Effector memory CD4-positive, alpha-beta T cell (primary cell): ENCODE data around the gene NFATC4.

Experiments
- DNase-seq, 3 donors: peaks; one replicate each; pipeline ENCODE4 v3.0.0-alpha.2; 2020
- H3K27ac ChIP-seq: 2 replicates; pipeline ENCODE4 v1.7.0; 2013; ENCODE audit warnings: mild to moderate bottlenecking, low read length, moderate library complexity; ENCODE audit not compliant: insufficient read depth, poor library complexity, severe bottlenecking
- H3K27me3 ChIP-seq: replicated peaks from 2 replicates; pipeline ENCODE4 v1.7.0; 2013; ENCODE audit warnings: mild to moderate bottlenecking, low read length; ENCODE audit not compliant: insufficient read depth, control insufficient read depth, poor library complexity, severe bottlenecking
- H3K36me3 ChIP-seq: 2 replicates; pipeline ENCODE4 v1.7.0; 2013; ENCODE audit warnings: mild to moderate bottlenecking, low read length, moderate library complexity; ENCODE audit not compliant: control insufficient read depth, insufficient read depth
- H3K4me1 ChIP-seq: 2 replicates; pipeline ENCODE4 v1.7.0; 2013; ENCODE audit warnings: low read length, mild to moderate bottlenecking; ENCODE audit not compliant: control insufficient read depth, insufficient read depth, poor library complexity, severe bottlenecking
- H3K4me3 ChIP-seq: 2 replicates; pipeline ENCODE4 v1.7.0; 2013; ENCODE audit warnings: low read length, low read depth, mild to moderate bottlenecking; ENCODE audit not compliant: insufficient read depth, poor library complexity, severe bottlenecking
- H3K9me3 ChIP-seq: 2 replicates; pipeline ENCODE4 v1.7.0; 2013; ENCODE audit warnings: mild to moderate bottlenecking, low read length, moderate library complexity; ENCODE audit not compliant: control insufficient read depth

The NFATC4 gene

GRCh38 chr14:24377126-24377525 lies 9.1 kb downstream of the NFATC4 start:
- H3K27me3 ChIP-seq, result no peaks in the 10 kb centered on the region
- H3K4me1 ChIP-seq, result no peaks in the 10 kb centered on the region
- H3K36me3 ChIP-seq, result no peaks in the 10 kb centered on the region
- no peak overlapping the region for H3K4me3 ChIP-seq
- no peak overlapping the region for H3K27ac ChIP-seq
- DNase-seq, result no peak
- H3K9me3 ChIP-seq, result no peaks in the 10 kb centered on the region

- no peaks in the 10 kb centered on the region for H3K27me3 ChIP-seq
- no peak for DNase-seq
- H3K4me1 ChIP-seq, result no peaks in the 10 kb centered on the region
- no peak overlapping the region for H3K27ac ChIP-seq
- H3K4me3 ChIP-seq, result no peak overlapping the region
- no peaks in the 10 kb centered on the region for H3K36me3 ChIP-seq
- H3K9me3 ChIP-seq, result no peaks in the 10 kb centered on the region
These were observed 9.7 kb downstream of the NFATC4 start for GRCh38 chr14:24377657-24378056.

- H3K36me3 ChIP-seq, result no peaks in the 10 kb centered on the region
- no peaks in the 10 kb centered on the region for H3K9me3 ChIP-seq
- no peak overlapping the region for H3K27ac ChIP-seq
- no peak overlapping the region for H3K4me3 ChIP-seq
- H3K4me1 ChIP-seq, result no peaks in the 10 kb centered on the region
- no peaks in the 10 kb centered on the region for H3K27me3 ChIP-seq
- DNase-seq, result no peak
These were observed 10.3 kb downstream of the NFATC4 start for GRCh38 chr14:24378327-24378726.

DNA sequence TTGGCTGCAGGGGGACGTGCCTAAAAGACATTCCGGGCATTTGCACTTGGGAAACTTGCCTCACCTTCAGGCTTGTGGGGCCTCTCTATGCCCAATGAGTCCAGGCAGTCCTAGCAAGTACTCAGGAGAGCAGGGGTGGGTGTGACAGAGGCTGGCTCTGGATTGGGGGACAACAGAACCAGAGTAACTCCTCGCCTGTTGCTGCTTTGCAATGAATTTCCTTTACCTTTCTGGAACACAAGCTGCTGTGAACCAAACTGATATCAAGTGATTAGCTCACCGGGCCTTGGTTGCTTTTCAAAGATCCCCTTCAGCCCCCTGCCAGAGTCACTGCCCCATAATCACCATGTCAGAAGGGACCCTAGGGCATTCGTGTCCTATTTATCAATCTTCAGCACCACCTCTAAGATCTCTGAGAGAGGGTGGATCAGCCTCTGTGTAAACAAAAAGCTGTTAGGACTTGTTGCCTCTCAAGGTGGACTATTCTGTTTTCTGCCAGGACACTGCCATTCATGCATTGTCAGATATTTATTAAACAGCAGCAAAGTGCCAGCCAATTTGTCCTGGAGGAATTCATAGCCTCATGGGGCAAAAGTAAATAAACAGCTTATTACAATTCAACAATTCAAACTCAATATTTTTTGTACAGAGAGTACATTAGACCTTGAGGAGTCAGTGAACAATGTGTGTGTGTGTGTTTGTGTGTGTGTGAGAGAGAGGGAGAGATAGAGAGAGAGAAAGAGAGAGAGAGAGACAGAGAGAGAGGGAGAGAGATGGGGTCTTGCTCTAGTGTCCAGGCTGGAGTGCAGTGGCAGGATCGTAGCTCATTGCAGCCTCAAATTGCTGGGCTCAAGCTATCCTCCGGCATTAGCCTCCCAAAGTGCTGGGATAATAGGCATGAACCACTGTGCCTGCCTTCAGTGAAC lies 11.3 kb downstream of the NFATC4 start:
- Histone ChIP-seq H3K4me1 (no peaks in the 10 kb centered on the region), H3K27me3 (no peaks in the 10 kb centered on the region), H3K36me3 (no peaks in the 10 kb centered on the region), H3K4me3 (no peak overlapping the region), H3K9me3 (no peaks in the 10 kb centered on the region), H3K27ac (no peak overlapping the region)
- no peak for DNase-seq

DNA sequence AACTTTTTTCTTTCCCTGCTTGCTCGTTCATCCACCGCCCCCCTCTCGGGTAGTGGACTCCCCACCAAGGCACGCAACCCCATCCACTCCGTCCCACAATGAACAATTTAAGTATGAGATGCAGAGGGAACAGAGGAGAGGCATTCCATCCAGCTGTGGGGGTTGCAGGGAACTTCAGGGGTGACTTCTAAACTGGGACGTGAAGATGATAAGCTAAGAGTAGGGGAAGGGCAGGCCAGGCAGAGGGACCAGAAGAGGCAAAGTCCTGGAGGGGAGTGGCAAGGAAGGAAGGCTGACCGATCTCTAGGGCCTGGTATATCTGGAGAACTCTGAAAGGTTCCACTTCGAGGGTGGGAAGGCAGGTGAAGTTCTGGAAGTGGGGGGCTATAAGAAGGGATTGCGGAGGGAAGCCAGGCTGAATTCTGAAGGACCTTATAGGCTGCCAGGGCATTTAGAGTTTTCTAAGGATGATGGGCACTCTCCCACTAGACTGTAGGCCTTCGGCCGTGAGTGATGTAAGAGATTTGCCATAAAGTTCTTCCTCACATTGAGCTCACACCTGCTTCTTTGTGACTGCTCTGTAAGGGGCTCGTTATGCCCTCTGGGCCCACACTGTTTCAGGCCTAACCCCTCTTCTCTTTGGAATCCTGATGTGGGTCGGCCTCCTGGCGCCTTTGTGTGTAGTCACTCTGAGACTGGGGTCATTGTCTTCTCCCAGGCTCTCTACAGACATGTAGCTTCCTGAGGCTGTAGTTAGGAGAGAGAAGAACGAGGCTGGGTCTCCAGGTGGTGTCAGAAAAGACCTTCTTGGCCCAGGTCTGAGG lies 12.1 kb downstream of the NFATC4 start:
- Histone ChIP-seq H3K4me1 (no peaks in the 10 kb centered on the region), H3K4me3 (no peak overlapping the region)

DNA sequence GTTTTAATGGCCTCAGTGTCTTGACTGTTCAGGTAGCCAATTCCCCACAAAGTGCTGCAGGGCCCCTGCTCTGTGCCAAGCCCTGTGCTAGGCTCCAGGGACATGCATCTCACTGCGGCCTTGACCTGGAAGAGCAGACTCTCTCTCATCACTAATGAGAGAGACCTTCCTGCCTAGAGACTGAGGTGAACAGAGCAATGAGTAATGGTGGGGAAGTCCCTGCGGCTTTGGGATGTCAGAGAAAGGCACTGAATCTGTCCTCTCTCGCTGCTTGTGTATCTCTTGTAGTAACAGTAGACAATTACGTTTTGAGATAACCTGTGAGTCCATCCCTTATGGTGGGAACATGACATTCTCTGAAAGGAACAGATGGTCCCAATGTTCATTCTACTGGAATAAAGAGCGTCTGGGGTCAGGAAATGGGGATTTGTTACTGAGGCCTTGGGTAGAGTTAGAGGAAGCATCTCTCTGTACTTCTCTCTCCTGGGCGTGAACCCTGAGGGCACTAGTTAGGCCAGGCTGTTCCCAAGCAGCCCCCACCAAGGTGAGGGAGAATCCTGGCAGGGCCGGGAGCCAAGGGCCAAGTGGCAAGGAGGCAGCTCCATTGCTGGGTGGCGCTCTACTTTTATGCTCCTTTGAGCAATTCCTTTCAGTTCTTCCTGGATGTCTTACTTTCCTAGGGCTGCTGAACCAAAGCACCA lies 13.5 kb downstream of the NFATC4 start:
- no peak for DNase-seq
- Histone ChIP-seq H3K9me3 (no peaks in the 10 kb centered on the region), H3K4me1 (no peaks in the 10 kb centered on the region), H3K4me3 (no peak overlapping the region), H3K36me3 (no peaks in the 10 kb centered on the region), H3K27me3 (no peaks in the 10 kb centered on the region), H3K27ac (no peak overlapping the region)

More for the DNA sequence above, 12.1 kb downstream of the NFATC4 start:
- no peak for DNase-seq
- no peak overlapping the region for H3K27ac ChIP-seq
- no peaks in the 10 kb centered on the region for H3K36me3 ChIP-seq
- H3K27me3 ChIP-seq, result no peaks in the 10 kb centered on the region
- no peaks in the 10 kb centered on the region for H3K9me3 ChIP-seq

DNA sequence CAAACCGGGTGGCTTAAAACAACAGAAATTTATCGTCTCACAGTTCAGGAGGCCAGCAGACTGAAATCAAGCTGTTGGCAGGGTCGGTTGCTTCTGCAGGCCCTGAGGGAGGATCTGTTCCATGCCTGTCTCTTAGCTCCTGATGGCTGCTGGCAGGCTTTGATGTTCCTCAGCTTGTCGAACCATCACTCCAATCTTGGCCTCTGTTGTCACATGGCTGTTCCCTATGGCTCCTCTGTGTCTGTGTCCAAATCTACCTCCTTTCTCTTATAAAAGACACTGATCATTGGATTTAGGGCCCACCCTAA lies 14.0 kb downstream of the NFATC4 start:
- Histone ChIP-seq H3K4me3 (no peak overlapping the region), H3K4me1 (no peaks in the 10 kb centered on the region), H3K27ac (no peak overlapping the region), H3K36me3 (no peaks in the 10 kb centered on the region), H3K27me3 (no peaks in the 10 kb centered on the region), H3K9me3 (no peaks in the 10 kb centered on the region)
- no peak for DNase-seq

DNA sequence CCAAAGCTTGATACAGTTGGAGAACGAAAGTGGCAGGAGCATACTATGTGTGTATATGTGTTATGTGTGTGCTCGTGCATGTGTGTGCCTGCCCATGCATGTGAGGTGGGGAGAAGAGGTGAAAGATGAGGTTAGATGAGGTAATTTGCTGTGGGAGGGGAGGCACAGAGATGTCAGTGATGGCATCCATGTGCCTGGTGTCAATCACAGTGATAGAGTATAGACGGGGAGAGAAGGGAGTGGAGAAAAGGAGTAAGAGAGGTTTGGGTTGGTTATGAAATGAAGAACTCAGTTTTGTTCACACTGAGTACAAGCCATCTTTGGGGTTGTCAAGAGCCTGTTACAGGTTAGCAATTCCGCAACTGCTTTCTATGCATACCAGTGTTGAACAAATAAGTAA lies 16.2 kb downstream of the NFATC4 start:
- no peaks in the 10 kb centered on the region for H3K27me3 ChIP-seq

DNA sequence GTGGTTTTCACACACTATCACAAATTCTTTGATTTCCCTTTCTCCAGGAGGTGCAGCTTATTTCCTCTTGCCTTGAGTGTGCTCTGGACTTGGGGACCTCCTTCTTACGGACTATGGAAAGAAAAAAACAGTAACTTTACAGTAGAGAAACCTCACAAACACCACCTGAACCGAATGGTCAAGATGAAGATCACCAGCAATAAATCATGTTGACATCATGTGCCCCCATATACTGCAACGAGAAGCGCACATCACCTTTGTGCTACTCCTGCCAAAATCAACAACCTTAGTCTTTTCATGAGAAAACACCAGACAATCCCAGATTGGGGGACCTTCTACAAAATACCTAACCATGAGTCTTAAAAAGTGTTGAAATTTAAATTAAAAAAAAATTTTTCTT lies 17.5 kb downstream of the NFATC4 start:
- DNase-seq, result no peak
- Histone ChIP-seq H3K4me1 (no peaks in the 10 kb centered on the region), H3K27me3 (no peaks in the 10 kb centered on the region), H3K4me3 (no peak overlapping the region), H3K27ac (no peak overlapping the region), H3K9me3 (no peaks in the 10 kb centered on the region), H3K36me3 (no peaks in the 10 kb centered on the region)

More for the DNA sequence above, 16.2 kb downstream of the NFATC4 start:
- H3K4me1 ChIP-seq, result no peaks in the 10 kb centered on the region
- DNase-seq, result no peak
- no peaks in the 10 kb centered on the region for H3K9me3 ChIP-seq
- no peak overlapping the region for H3K27ac ChIP-seq
- H3K36me3 ChIP-seq, result no peaks in the 10 kb centered on the region
- H3K4me3 ChIP-seq, result no peak overlapping the region

- Histone ChIP-seq H3K9me3 (no peaks in the 10 kb centered on the region), H3K4me1 (no peaks in the 10 kb centered on the region), H3K4me3 (no peak overlapping the region), H3K27ac (no peak overlapping the region), H3K36me3 (no peaks in the 10 kb centered on the region), H3K27me3 (no peaks in the 10 kb centered on the region)
- DNase-seq, result no peak
These were observed 19.0 kb downstream of the NFATC4 start for GRCh38 chr14:24387009-24387345.
